Measurements from ENCODE around the gene NCAPD2.

- TF ChIP-seq CTCF (IDR thresholded peaks at IDR 0.05): no peak
- no peak for TF ChIP-seq POLR2A (IDR thresholded peaks at IDR 0.05)
These were observed 73.3 kb downstream of the NCAPD2 start for GRCh38 chr12:6567112-6567670.
